Breast epithelium (tissue), 3 donors: ENCODE results near the gene SLC25A33.

ENCODE experiments used
- CTCF ChIP-seq, 3 donors: fragments of 450-650 bp; IDR thresholded peaks; one replicate each; pipeline ENCODE4 v1.5.1; 2016 to 2017; ENCODE audit warnings: antibody characterized with exemption in 3 of 3, mild to moderate bottlenecking in 3 of 3, moderate library complexity in 3 of 3
- POLR2A ChIP-seq: fragments of 450-650 bp; IDR thresholded peaks from one replicate; pipeline ENCODE4 v1.6.1; 2016; ENCODE audit warnings: antibody characterized with exemption, mild to moderate bottlenecking, moderate library complexity
- POLR2AphosphoS5 ChIP-seq, 3 donors: sonication (generic); formaldehyde crosslinking; IDR thresholded peaks; one replicate each; pipeline ENCODE4 v1.6.1; 2017; ENCODE audit warnings: antibody characterized with exemption in 3 of 3

GRCh38 chr1:9606948-9607347 is 67.7 kb downstream of the SLC25A33 start:
- no peak for TF ChIP-seq POLR2A
- no peak for TF ChIP-seq POLR2AphosphoS5 (IDR thresholded peaks at IDR 0.05)
- TF ChIP-seq CTCF (IDR thresholded peaks at IDR 0.05): no peak
